PC-9 (cell line): Measurements from ENCODE around the gene MPL. TPM values are rescaled to one million over a fixed set of nuclear protein-coding genes. Genes with fewer than 3 reads are reported as not detected.
A peak's percentile ranks its signal among the peaks of the same experiment; 100 is the strongest.

Experiments
- BruUV-seq: library from RNA; stranded (reverse); fragments of 400-500 nt; replicated peaks from 2 replicates; lab custom pipeline; 2021; lab: Mats Ljungman, UMichigan
- CTCF ChIA-PET: fragments of 300-600 bp; sonication (Branson Sonifier 250); formaldehyde crosslinking; loops from one replicate; lab custom pipeline; 2022; ENCODE audit warnings: antibody characterized with exemption; lab: Charles Lee
- POLR2A ChIA-PET: fragments of 300-600 bp; sonication (Branson Sonifier 250); formaldehyde crosslinking; loops from one replicate; lab custom pipeline; 2022; ENCODE audit warnings: antibody characterized with exemption; ENCODE audit not compliant: unreplicated experiment; lab: Charles Lee
- DNase-seq, 2 experiments: peaks; one replicate each; pipeline versions ENCODE4 v3.0.0 to v3.0.0-alpha.2; 2015 to 2022; ENCODE audit warnings: mixed read lengths in 1 of 2
- H2AFZ ChIP-seq: fragments of 200-600 bp; sonication (generic); 2 replicates; pipeline ENCODE4 v1.8.1; 2017; ENCODE audit warnings: antibody characterized with exemption
- H3F3A ChIP-seq: fragments of 200-600 bp; sonication (generic); 2 replicates; pipeline ENCODE4 v1.8.1; 2017; ENCODE audit warnings: antibody characterized with exemption, mild to moderate bottlenecking, low read depth; ENCODE audit not compliant: insufficient read depth
- H3K27ac ChIP-seq: fragments of 200-600 bp; sonication (generic); 2 replicates; pipeline ENCODE4 v1.6.1; 2016; ENCODE audit warnings: mixed run types
- H3K27me3 ChIP-seq: fragments of 200-600 bp; sonication (generic); 2 replicates; pipeline ENCODE4 v1.6.1; 2016; ENCODE audit warnings: low read depth, mixed run types; ENCODE audit not compliant: insufficient read depth
- H3K36me3 ChIP-seq: fragments of 200-600 bp; sonication (generic); 2 replicates; pipeline ENCODE4 v1.6.1; 2016; ENCODE audit warnings: low read depth, mixed run types
- H3K4me1 ChIP-seq: fragments of 200-600 bp; sonication (generic); replicated peaks from 2 replicates; pipeline ENCODE4 v1.6.1; 2016; ENCODE audit warnings: mixed run types; ENCODE audit not compliant: insufficient read depth
- H3K4me2 ChIP-seq: fragments of 200-600 bp; sonication (generic); 2 replicates; pipeline ENCODE4 v1.6.1; 2017; ENCODE audit warnings: mixed run types
- H3K4me3 ChIP-seq: fragments of 200-600 bp; sonication (generic); 2 replicates; pipeline ENCODE4 v1.6.1; 2016; ENCODE audit warnings: mixed run types
- H3K79me2 ChIP-seq: fragments of 200-600 bp; sonication (generic); 2 replicates; pipeline ENCODE4 v1.6.1; 2017; ENCODE audit warnings: low read depth, mixed run types
- H3K9me2 ChIP-seq: fragments of 200-600 bp; sonication (generic); 2 replicates; pipeline ENCODE4 v1.8.1; 2017; ENCODE audit warnings: mild to moderate bottlenecking; ENCODE audit not compliant: insufficient read depth
- H3K9me3 ChIP-seq: fragments of 200-600 bp; sonication (generic); 2 replicates; pipeline ENCODE4 v1.8.1; 2016; ENCODE audit warnings: low read depth; ENCODE audit not compliant: insufficient read depth
- H4K20me1 ChIP-seq: fragments of 200-600 bp; sonication (generic); 2 replicates; pipeline ENCODE4 v1.8.1; 2017; ENCODE audit not compliant: insufficient read depth
- EZH2 ChIP-seq: fragments of 200-600 bp; sonication (generic); IDR thresholded peaks from 2 replicates; pipeline ENCODE4 v1.8.0; 2017; ENCODE audit warnings: antibody characterized with exemption, low read depth
- intact Hi-C: fragments of 100-400 bp; cut with micrococcal nuclease; formaldehyde crosslinking; loops from one replicate; pipeline ENCODE4 v1.10.0; 2022; ENCODE audit not compliant: unreplicated experiment
- total RNA-seq: library from RNA; stranded (reverse); gene quantifications from 2 replicates; pipeline ENCODE4 v1.2.3, GENCODE V29; 2021
- TF ChIP-seq, protein P1 (sequence below): fragments of 200-600 bp; sonication (generic); conservative IDR thresholded peaks from 2 replicates; pipeline ENCODE4 v1.6.1; 2017; ENCODE audit warnings: mixed run types, antibody characterized with exemption, mild to moderate bottlenecking, moderate library complexity

The MPL gene
- total RNA-seq, 1 experiment from 2014 or later, result 0.76 TPM

- H3K36me3 ChIP-seq, result no peaks in the 10 kb centered on the region
- intact Hi-C loops, result no loop called here
- H3K4me2 ChIP-seq, result 0 out of 2 replicates have a peak overlapping the region, but pooled peaks have one; percentile 8
- no peak overlapping the region for H3K4me3 ChIP-seq
- no peaks in the 10 kb centered on the region for H3K27me3 ChIP-seq
- no peak overlapping the region for H2AFZ ChIP-seq
- H3K79me2 ChIP-seq, result no peaks in the 10 kb centered on the region
- H3F3A ChIP-seq, result no peaks in the 10 kb centered on the region
- no peaks in the 10 kb centered on the region for H3K9me2 ChIP-seq
- TF ChIP-seq EZH2, result no peak
- TF ChIP-seq, protein P1, sequence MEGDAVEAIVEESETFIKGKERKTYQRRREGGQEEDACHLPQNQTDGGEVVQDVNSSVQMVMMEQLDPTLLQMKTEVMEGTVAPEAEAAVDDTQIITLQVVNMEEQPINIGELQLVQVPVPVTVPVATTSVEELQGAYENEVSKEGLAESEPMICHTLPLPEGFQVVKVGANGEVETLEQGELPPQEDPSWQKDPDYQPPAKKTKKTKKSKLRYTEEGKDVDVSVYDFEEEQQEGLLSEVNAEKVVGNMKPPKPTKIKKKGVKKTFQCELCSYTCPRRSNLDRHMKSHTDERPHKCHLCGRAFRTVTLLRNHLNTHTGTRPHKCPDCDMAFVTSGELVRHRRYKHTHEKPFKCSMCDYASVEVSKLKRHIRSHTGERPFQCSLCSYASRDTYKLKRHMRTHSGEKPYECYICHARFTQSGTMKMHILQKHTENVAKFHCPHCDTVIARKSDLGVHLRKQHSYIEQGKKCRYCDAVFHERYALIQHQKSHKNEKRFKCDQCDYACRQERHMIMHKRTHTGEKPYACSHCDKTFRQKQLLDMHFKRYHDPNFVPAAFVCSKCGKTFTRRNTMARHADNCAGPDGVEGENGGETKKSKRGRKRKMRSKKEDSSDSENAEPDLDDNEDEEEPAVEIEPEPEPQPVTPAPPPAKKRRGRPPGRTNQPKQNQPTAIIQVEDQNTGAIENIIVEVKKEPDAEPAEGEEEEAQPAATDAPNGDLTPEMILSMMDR, result no peak
- CTCF ChIA-PET, result no interaction called here
- no peak overlapping the region for H3K27ac ChIP-seq
- H4K20me1 ChIP-seq, result no peaks in the 10 kb centered on the region
- H3K4me1 ChIP-seq, result peaks cover 8% of the 10 kb centered on the region; the same call in 1 of the 2 replicates
- H3K9me3 ChIP-seq, result no peaks in the 10 kb centered on the region
- BruUV-seq, result no TSS peak
- POLR2A ChIA-PET, result interaction anchor here (0.6 to 0.7 kb wide), 4 partner anchors 11 to 547 kb away, joined by 3 to 7 read pairs (median 6); partner anchors contain the start of gene C1orf50
- DNase-seq, result no peak
These were observed 23.8 kb upstream of the MPL start for GRCh38 chr1:43313771-43314170.

- ChIA-PET CTCF (no interaction called here), POLR2A (interaction anchor here (0.6 to 0.7 kb wide), 4 partner anchors 11 to 547 kb away, joined by 3 to 7 read pairs (median 6); partner anchors contain the start of gene C1orf50)
- Histone ChIP-seq H3K36me3 (no peaks in the 10 kb centered on the region), H3F3A (peaks cover 2% of the 10 kb centered on the region; the same call in 1 of the 2 replicates), H4K20me1 (no peaks in the 10 kb centered on the region), H2AFZ (no peak overlapping the region), H3K27me3 (no peaks in the 10 kb centered on the region), H3K9me2 (no peaks in the 10 kb centered on the region), H3K4me1 (peaks cover 8% of the 10 kb centered on the region; the same call in 1 of the 2 replicates), H3K9me3 (no peaks in the 10 kb centered on the region), H3K4me3 (no peak overlapping the region), H3K27ac (no peak overlapping the region), H3K79me2 (no peaks in the 10 kb centered on the region), H3K4me2 (0 out of 2 replicates have a peak overlapping the region, but pooled peaks have one; percentile 8)
- no peak for DNase-seq
- intact Hi-C loops, result no loop called here
- no TSS peak for BruUV-seq
- TF ChIP-seq EZH2, result no peak
- TF ChIP-seq, protein P1, result no peak
These were observed 23.4 kb upstream of the MPL start for GRCh38 chr1:43314233-43314632.

DNA sequence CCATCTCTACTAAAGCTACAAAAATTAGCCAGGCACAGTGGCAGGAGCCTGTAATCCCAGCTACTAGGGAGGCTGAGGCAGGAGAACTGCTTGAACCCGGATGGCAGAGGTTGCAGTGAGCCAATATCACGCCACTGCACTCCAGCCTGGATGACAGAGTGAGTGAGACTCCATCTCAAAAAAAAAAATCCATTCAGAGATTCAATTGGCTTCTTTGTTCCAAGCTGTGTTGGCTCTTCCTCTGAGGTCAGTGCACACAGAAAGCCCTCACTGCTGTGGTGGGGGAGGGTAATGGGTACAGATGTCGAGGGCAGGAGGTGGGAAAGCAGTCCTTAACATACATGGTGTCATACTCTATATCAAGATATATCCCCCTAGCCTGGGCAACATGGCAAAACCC, 22.1 kb upstream of the MPL start:
- Histone ChIP-seq H3F3A (peaks cover 3% of the 10 kb centered on the region; the same call in 1 of the 2 replicates), H3K4me3 (no peak overlapping the region), H3K36me3 (no peaks in the 10 kb centered on the region), H3K4me1 (peaks cover 8% of the 10 kb centered on the region; the same call in 1 of the 2 replicates), H3K79me2 (no peaks in the 10 kb centered on the region), H3K27ac (no peak overlapping the region), H3K27me3 (no peaks in the 10 kb centered on the region), H2AFZ (no peak overlapping the region), H3K4me2 (no peak overlapping the region), H3K9me2 (no peaks in the 10 kb centered on the region), H3K9me3 (no peaks in the 10 kb centered on the region), H4K20me1 (no peaks in the 10 kb centered on the region)
- no peak for TF ChIP-seq EZH2
- TF ChIP-seq, protein P1, result no peak
- intact Hi-C loops, result no loop called here
- ChIA-PET POLR2A (no interaction called here), CTCF (interaction anchor here (0.7 kb wide), 1 partner anchor 34 kb away, joined by 3 read pairs; no protein-coding TSS in a partner anchor)
- no TSS peak for BruUV-seq
- no peak for DNase-seq
